Smooth muscle cell (in vitro differentiated cells): Measurements from ENCODE around the gene ZNF768. TPM values are rescaled to one million over a fixed set of nuclear protein-coding genes. Genes with fewer than 3 reads are reported as not detected.

Experiments used
- DNase-seq: peaks from one replicate; lab custom pipeline; 2025; ENCODE audit not compliant: unreplicated experiment; lab: John Stamatoyannopoulos, UW
- H2AFZ ChIP-seq: fragments of 200-600 bp; sonication (generic); 2 replicates; pipeline ENCODE4 v1.6.0; 2016; ENCODE audit warnings: antibody characterized with exemption, low read depth, mild to moderate bottlenecking
- H3F3A ChIP-seq: fragments of 200-600 bp; sonication (generic); 2 replicates; pipeline ENCODE4 v1.6.0; 2017; ENCODE audit warnings: antibody characterized with exemption, low read depth
- H3K27ac ChIP-seq: fragments of 200-600 bp; sonication (generic); 2 replicates; pipeline ENCODE4 v1.5.1; 2016; ENCODE audit warnings: low read depth, mild to moderate bottlenecking
- H3K27me3 ChIP-seq: fragments of 200-600 bp; sonication (generic); 2 replicates; pipeline ENCODE4 v1.6.1; 2016; ENCODE audit warnings: low read depth, mild to moderate bottlenecking
- H3K36me3 ChIP-seq: fragments of 200-600 bp; sonication (generic); 2 replicates; pipeline ENCODE4 v1.5.1; 2016; ENCODE audit warnings: low read depth
- H3K4me1 ChIP-seq: fragments of 200-600 bp; sonication (generic); 2 replicates; pipeline ENCODE4 v1.5.1; 2016; ENCODE audit warnings: low read depth
- H3K4me2 ChIP-seq: fragments of 200-600 bp; sonication (generic); 2 replicates; pipeline ENCODE4 v1.6.0; 2016; ENCODE audit warnings: mild to moderate bottlenecking
- H3K4me3 ChIP-seq: fragments of 200-600 bp; sonication (generic); 2 replicates; pipeline ENCODE4 v1.5.1; 2016; ENCODE audit warnings: mild to moderate bottlenecking
- H3K79me2 ChIP-seq: fragments of 200-600 bp; sonication (generic); 2 replicates; pipeline ENCODE4 v1.6.0; 2016; ENCODE audit warnings: low read depth, mild to moderate bottlenecking
- H3K9ac ChIP-seq: fragments of 200-600 bp; sonication (generic); 2 replicates; pipeline ENCODE4 v1.6.0; 2016; ENCODE audit warnings: low read depth
- H3K9me3 ChIP-seq: fragments of 200-600 bp; sonication (generic); replicated peaks from 2 replicates; pipeline ENCODE4 v1.5.1; 2016; ENCODE audit warnings: low read depth
- H4K20me1 ChIP-seq: fragments of 200-600 bp; sonication (generic); 2 replicates; pipeline ENCODE4 v1.6.0; 2016; ENCODE audit warnings: low read depth
- CTCF ChIP-seq: fragments of 200-600 bp; sonication (generic); IDR thresholded peaks from 2 replicates; pipeline ENCODE4 v1.5.1; 2017; ENCODE audit warnings: borderline replicate concordance, mild to moderate bottlenecking, antibody characterized with exemption; ENCODE audit not compliant: insufficient read depth, poor library complexity, severe bottlenecking
- WGBS: methylation state at CpG from one replicate; pipeline ENCODE4 v1.1.7; 2016; ENCODE audit warnings: low lambda C conversion rate; 5-methylcytosine and 5-hydroxymethylcytosine counted together
- polyA plus RNA-seq: library from polyadenylated mRNA; unstranded; fragments of >200 nt; fragmentation: Nextera tagmentation; extraction: Ambion mirVana; gene quantifications from 2 replicates; pipeline ENCODE4 v1.2.1, GENCODE V29; 2016
- total RNA-seq: library from RNA; depleted of rRNA; stranded (reverse); fragments of >200 nt; gene quantifications from 2 replicates; pipeline ENCODE4 v1.2.3, GENCODE V29; 2014

ZNF768 gene
- total and polyA plus RNA-seq, 2 experiments from 2014 or later: 15.4 to 18.6 TPM

DNA sequence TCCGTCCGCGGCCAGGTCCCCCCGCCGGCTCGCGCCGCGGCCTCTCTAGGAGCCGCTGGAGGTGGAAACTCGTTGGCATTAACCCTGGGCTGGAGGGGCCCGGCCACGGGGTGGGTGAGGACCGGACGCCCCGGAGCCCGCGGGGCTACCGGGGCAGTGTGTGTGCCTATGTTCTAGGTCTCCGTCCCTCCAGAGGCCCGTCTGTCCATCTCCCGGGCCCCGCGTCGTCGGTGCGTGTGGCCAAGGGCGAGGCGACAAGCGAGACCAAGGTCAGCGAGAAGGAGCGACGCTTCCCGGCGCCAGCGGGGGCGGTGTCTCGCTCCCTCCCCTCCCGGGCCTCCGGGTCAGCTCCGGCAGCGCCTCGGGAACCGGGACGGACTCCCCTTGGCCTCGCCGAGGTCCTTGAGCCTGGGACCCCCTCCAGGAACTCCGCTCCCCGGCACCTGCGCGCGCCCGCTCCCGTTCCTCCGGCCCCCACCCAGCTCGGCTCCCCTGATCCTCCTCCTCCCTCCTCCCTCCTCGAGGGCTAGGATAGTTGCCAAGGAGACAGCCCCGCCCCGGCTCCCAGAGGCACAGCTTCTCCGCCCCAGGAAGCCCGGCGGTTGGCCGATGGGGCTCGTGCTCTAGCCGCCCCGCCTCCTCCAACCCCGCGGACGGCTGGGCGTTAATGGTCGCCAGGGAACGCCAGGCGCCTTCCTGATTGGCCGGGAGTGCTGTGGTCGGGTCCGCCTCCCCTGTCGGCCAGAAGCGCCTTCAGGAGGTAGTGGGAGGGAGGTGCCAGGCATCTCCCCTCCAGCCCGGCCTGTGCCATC is 663 bp upstream of the ZNF768 start:
- Histone ChIP-seq H3K4me3 (peak overlapping the region; percentile 91), H3K9me3 (no peaks in the 10 kb centered on the region), H3K4me1 (peaks cover 11% of the 10 kb centered on the region), H3K27ac (peak overlapping the region; percentile 90), H3K36me3 (no peaks in the 10 kb centered on the region), H3F3A (peaks cover 17% of the 10 kb centered on the region), H3K9ac (peak overlapping the region; percentile 91), H2AFZ (peak overlapping the region; percentile 89), H3K4me2 (peak overlapping the region; percentile 95), H4K20me1 (no peaks in the 10 kb centered on the region), H3K79me2 (no peaks in the 10 kb centered on the region), H3K27me3 (no peaks in the 10 kb centered on the region)
- WGBS: 1% methylated on average over 58 of the region's 79 CpGs
- TF ChIP-seq CTCF: peak; percentile 20
- peak; percentile 98 for DNase-seq

- Histone ChIP-seq H3K27me3 (no peaks in the 10 kb centered on the region), H4K20me1 (no peaks in the 10 kb centered on the region), H3K4me2 (peak overlapping the region; percentile 95), H3K9ac (no peak overlapping the region), H3K79me2 (no peaks in the 10 kb centered on the region), H3F3A (peaks cover 17% of the 10 kb centered on the region), H2AFZ (no peak overlapping the region), H3K27ac (no peak overlapping the region), H3K36me3 (no peaks in the 10 kb centered on the region), H3K4me1 (peaks cover 11% of the 10 kb centered on the region), H3K9me3 (no peaks in the 10 kb centered on the region), H3K4me3 (peak overlapping the region; percentile 91)
- DNase-seq: no peak
- 66% methylated on average over 4 of the region's 4 CpGs for WGBS
- no peak for TF ChIP-seq CTCF
These were observed 576 bp downstream of the ZNF768 start for GRCh38 chr16:30525844-30526136.

DNA sequence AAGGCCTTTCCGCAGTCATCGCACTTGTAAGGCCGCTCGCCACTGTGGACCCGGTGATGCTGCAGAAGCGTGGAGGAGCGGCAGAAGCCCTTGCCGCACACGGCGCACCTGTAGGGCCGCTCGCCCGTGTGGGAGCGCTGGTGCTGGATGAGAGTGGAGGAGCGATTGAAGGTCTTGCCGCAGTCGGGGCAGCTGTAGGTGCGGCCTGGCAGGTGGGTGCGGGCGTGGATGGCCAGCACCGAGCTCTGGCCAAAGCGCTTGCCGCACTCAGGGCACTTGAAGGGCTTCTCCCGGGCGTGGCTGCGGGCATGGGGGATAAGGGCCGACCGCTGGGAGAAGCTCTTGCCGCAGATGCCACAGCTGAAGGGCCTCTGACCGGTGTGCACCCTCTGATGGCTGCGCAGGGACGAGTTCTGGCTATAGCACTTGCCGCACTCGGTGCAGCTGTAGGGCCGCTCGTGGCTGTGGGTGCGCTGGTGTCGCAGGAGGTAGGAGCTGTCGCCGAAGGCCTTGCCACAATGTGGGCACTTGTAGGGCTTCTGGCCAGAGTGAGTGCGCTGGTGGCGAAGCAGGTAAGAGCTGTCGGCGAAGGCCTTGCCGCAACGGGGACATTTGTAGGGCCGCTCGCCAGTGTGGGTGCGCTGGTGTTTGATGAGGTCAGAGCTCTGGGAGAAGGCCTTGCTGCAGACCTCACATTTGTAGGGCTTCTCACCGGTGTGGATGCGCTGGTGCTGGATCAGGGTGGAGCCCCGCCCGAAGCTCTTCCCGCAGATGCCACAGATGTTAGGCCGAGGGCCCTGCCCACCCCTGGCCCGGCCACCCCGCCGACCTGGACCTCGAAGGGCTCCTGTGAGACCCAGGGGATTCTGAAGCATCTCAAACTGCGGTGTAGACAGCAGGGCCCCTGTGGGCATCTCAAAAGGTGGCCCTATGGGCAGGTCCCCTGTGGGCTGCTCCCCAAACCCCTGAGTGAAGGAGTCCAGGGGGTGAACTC is 1.5 kb downstream of the ZNF768 start:
- H3K4me2 ChIP-seq: no peak overlapping the region
- no peak for DNase-seq
- H3K79me2 ChIP-seq: no peaks in the 10 kb centered on the region
- no peak overlapping the region for H3K4me3 ChIP-seq
- peaks cover 17% of the 10 kb centered on the region for H3F3A ChIP-seq
- no peaks in the 10 kb centered on the region for H4K20me1 ChIP-seq
- no peaks in the 10 kb centered on the region for H3K27me3 ChIP-seq
- no peaks in the 10 kb centered on the region for H3K36me3 ChIP-seq
- H3K4me1 ChIP-seq: peaks cover 11% of the 10 kb centered on the region
- 98% methylated on average over 60 of the region's 60 CpGs for WGBS
- TF ChIP-seq CTCF: no peak
- H3K9me3 ChIP-seq: no peaks in the 10 kb centered on the region
- no peak overlapping the region for H2AFZ ChIP-seq
- H3K9ac ChIP-seq: no peak overlapping the region
- H3K27ac ChIP-seq: no peak overlapping the region
